ENCODE data around the gene NUDC. TPM values are rescaled to one million over a fixed set of nuclear protein-coding genes. Genes with fewer than 3 reads are reported as not detected.
A peak's percentile ranks its signal among the peaks of the same experiment; 100 is the strongest.

The NUDC gene
- total RNA-seq, 1 experiment from 2014 or later = 118 TPM

GRCh38 chr1:26972390-26972789 is 50.8 kb downstream of the NUDC start:
- Histone ChIP-seq H2BK12ac (ENCODE audit: insufficient read length, low read depth, low read length) (no peak overlapping the region), H3K23ac (ENCODE audit: insufficient read length, low read depth, low read length) (no peak overlapping the region), H4K5ac (ENCODE audit: insufficient read length, low read depth, low read length) (no peak overlapping the region), H4K91ac (ENCODE audit: insufficient read length, low read depth, low read length) (no peak overlapping the region), H2AK5ac (ENCODE audit: insufficient read length, low read length) (no peak overlapping the region), H3K4me1 (ENCODE audit: insufficient read depth, low read length) (no peaks in the 10 kb centered on the region), H3K27ac (ENCODE audit: insufficient read length, low read depth, low read length) (no peak overlapping the region), H3K23me2 (ENCODE audit: insufficient read length, low read depth, low read length, poor library complexity, severe bottlenecking) (no peaks in the 10 kb centered on the region), H3K4ac (ENCODE audit: low read depth, low read length) (no peak overlapping the region), H2BK5ac (ENCODE audit: insufficient read length, low read length) (no peak overlapping the region), H3K9me3 (ENCODE audit: control insufficient read depth, low read depth, low read length) (no peaks in the 10 kb centered on the region), H2BK120ac (ENCODE audit: low read depth, low read length, poor library complexity, severe bottlenecking) (no peak overlapping the region), H3K79me1 (ENCODE audit: insufficient read depth, low read depth, low read length, poor library complexity, severe bottlenecking) (no peaks in the 10 kb centered on the region), H4K8ac (replicated peaks; ENCODE audit: insufficient read length, low read depth, low read length) (no peak overlapping the region), H2AFZ (ENCODE audit: low read length) (no peak overlapping the region), H3K18ac (ENCODE audit: insufficient read length, low read depth, low read length) (no peak overlapping the region), H2BK20ac (ENCODE audit: low read depth, low read length, poor library complexity, severe bottlenecking) (no peak overlapping the region), H2BK15ac (ENCODE audit: low read depth, low read length) (no peak overlapping the region), H3K79me2 (ENCODE audit: insufficient read depth, low read length) (no peaks in the 10 kb centered on the region), H3K56ac (ENCODE audit: insufficient read length, low read depth, low read length) (no peak overlapping the region), H3T11ph (ENCODE audit: low read length) (no peak overlapping the region), H4K20me1 (ENCODE audit: control insufficient read depth, insufficient read depth, insufficient read length) (no peaks in the 10 kb centered on the region), H3K14ac (ENCODE audit: insufficient read depth, low read length) (no peak overlapping the region), H3K27me3 (ENCODE audit: insufficient read depth, low read length) (no peaks in the 10 kb centered on the region; the same call in 1 of the 2 replicates), H3K9ac (ENCODE audit: extremely low read depth, insufficient read length, low read length) (no peak overlapping the region), H3K4me2 (ENCODE audit: insufficient read depth, insufficient read length, low read length) (no peak overlapping the region)
- TF ChIP-seq CTCF (conservative IDR thresholded peaks at IDR 0.05) = no peak
- no CpG with 5 or more reads among the region's 6 CpGs for WGBS (ENCODE audit: extremely low coverage, insufficient read length, low lambda C conversion rate)
- no peaks in the 10 kb centered on the region for H3K9me3 Mint-ChIP-seq
- peaks cover 11% of the 10 kb centered on the region for H3K27me3 Mint-ChIP-seq (ENCODE audit: low read depth)
- H3K36me3 Mint-ChIP-seq (ENCODE audit: insufficient read depth in 1 of 3, low read depth in 3 of 3) = no peaks in the 10 kb centered on the region
- peak overlapping the region in 1 of 2 experiments; percentile 31; a peak in 2 of 5 replicates for H3K4me3 Mint-ChIP-seq
- peak overlapping the region; percentile 13 to 86 (median 70); a peak in 4 of 7 replicates for H3K27ac Mint-ChIP-seq
- H3K4me1 Mint-ChIP-seq = peaks cover 14 to 29% of the 10 kb centered on the region in 2 experiments
- DNase-seq = no peak
